GM21515 (cell line): ENCODE data around the gene PSD.

ENCODE experiments used
- ATAC-seq: cut with Tn5 transposase; IDR thresholded peaks from one replicate; pipeline ENCODE4 v1.9.1; 2021; ENCODE audit not compliant: unreplicated experiment

The PSD gene

DNA sequence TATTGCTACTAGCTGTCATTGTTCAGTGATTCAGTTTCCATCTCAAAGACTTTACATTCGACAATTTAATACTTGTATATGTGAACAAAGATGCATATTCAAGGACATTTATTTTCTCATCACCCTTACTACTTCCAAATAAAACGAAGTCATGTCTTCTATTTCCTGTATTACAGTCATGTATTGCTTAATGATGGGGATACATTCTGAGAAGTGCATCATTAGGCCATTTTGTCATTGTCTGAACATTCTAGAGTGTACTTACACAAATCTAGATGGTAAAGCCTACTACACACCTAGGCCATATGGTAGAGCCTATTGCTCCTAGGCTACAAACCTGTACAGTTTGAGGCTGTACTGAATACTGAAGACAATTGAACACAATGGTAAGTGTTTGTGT, 26.3 kb upstream of the PSD start:
- ATAC-seq = no peak

DNA sequence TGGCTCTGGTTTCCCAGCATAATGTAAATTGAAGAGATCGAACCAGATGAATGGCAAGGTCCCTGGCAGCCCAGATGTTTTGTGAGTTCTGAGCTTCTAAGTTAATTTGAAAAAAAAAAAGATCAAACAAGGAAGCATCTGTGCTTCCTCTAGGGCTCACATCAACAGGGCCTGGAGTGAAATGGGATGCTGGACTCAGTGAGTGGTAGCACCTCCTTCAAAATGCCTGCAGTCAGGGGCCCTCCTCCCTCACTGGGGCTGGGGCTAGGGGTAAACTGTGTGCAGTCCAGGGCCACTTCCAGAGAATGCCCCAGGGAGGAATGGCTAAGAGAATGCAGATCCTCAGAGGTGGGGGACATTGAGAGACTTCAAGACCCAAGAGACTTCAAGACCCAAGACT, 19.8 kb upstream of the PSD start:
- ATAC-seq = no peak

DNA sequence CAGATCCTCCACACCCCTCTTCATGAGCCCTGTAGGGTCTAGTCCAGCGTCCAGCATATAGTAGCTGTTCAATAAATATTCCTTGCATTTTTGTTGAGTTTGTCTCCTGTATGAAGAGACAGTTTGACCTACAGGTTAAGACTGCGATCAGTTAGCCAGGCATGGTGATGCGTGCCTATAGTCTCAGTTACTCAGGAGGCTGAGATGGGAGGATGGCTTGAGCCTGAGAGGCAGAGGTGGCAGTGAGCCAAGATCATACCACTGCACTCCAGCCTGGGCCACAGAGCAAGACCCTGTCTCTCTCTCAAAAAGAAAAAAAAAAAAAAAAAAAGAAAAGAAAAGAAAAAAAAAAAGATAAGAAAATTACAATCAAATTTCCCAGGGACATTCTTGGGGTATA, 18.9 kb upstream of the PSD start:
- no peak for ATAC-seq

DNA sequence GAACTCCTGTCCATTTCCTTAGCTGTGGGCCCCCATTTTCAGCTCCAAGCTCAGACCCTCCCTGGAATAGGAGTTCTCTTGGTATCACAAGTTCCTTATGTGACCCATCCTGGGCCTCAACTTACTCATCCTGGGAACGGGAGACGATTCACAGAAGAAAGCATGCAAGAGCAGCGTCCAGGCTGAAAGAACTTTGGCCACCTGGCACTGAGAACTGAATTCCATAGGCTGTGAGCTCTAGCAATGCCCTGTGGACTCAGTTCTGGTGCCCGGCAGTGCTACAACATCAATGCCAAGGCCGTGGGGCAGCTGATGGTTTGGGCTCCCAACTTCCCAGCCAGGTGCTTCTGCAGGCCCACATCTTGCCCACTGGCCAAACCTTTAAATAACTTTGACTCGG, 17.7 kb upstream of the PSD start:
- no peak for ATAC-seq

DNA sequence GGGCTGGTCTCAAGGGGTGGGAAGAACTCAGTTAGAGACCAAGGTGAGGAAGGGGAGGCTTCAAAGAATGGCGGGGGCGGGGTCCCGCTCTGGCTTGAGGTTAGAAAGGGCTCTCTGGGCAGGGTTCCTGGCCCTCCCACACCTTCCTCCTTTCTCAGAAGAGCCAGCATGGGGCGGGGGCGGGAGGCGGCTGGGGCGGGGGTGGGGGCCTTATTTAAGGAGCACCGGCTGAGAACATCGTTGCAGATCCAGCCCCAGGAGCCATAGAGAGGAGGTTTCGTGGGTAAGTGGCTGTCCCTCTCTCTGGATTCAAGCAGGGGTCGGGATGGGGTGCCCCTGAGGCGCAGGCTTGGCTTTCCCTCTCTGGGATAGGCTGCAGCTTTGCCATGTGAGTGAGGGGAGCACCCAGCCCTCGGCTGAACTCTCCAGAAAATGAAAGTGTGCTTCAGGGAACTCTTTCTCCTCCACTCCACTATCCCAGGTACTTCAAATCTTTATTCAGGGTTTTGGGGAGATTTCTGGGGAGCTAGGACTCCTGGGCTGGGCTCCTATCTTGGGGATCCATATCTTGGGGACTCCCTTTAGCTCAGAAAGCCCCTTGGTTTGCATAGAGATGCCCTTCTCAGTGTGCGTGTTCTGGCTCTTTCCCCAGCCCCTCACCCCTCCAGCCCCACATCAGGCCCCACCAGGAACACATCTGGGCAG, 17.1 kb upstream of the PSD start:
- ATAC-seq = no peak

DNA sequence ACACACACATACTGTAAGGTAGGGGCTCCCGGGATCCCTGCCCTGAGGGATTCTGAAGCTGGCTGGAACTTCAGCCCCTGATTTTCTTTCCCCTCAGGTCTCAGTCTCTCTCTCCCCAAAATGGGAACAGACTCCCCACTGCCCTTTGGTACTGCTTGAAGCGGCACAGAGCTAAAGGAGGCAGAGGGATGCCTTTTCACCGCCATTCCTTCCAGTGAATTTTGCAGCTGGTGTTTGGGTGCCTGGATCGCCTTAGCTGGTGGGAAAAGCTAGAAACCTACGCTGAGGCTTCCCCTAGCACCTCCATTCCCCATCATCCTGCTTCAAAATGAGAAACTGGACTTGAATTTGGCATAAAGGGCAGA, 16.5 kb upstream of the PSD start:
- no peak for ATAC-seq

DNA sequence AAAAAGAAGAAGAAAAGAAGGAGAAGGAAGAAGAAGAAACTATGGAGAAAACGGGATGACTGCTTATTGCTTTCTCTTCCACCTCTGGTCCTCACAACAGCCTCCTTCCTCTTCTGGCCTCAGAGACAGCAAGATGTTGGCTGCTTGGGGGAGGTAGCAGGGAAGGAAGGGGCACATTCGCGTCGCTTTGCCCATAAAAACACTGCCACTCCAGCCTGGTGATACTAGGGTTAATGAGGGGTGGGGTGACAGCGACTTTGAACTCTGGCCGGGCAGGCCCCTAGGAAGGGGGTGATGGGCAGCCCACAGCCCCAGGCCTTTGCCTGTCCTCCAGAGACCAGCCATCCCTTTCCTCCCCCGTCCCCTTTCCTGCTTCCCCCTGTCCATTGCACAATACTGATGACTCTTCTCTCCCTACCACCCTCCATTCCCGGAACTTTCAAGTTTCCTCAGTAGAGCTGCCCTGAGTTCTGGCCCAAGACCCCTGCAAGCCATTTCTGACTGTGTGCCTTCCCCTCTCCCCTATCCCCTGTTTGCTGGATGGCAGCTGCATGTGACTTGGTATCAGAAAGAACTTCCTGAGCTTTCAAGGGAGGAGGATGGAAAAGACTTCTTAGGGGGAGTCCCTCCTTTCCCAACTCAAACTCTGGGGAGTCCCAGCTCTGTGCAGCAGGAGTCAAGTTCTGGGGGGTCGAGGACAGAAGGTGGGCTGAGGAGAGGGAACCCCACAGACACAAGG, 16.0 kb upstream of the PSD start:
- no peak for ATAC-seq

DNA sequence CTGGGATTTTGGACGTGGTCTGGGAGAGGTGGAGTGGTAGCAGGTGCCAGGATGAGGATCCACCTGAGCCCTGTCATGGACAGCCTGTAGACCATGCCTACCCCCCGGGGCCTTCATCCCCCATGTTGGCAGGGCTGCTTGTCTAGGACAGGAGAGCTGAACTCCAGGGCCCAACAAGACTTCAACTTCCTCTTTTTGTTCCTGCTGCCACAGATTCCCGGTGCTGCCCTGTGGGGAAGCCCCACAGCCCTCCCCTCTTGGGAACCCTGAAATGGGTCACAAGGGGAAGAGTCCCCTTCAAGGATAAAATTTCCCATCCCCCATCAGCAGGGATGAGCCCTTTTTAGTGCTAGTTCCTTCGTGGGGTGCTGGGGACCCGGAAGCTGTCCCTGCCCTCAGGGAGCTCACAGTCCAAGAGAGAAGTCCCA, 15.0 kb upstream of the PSD start:
- no peak for ATAC-seq

DNA sequence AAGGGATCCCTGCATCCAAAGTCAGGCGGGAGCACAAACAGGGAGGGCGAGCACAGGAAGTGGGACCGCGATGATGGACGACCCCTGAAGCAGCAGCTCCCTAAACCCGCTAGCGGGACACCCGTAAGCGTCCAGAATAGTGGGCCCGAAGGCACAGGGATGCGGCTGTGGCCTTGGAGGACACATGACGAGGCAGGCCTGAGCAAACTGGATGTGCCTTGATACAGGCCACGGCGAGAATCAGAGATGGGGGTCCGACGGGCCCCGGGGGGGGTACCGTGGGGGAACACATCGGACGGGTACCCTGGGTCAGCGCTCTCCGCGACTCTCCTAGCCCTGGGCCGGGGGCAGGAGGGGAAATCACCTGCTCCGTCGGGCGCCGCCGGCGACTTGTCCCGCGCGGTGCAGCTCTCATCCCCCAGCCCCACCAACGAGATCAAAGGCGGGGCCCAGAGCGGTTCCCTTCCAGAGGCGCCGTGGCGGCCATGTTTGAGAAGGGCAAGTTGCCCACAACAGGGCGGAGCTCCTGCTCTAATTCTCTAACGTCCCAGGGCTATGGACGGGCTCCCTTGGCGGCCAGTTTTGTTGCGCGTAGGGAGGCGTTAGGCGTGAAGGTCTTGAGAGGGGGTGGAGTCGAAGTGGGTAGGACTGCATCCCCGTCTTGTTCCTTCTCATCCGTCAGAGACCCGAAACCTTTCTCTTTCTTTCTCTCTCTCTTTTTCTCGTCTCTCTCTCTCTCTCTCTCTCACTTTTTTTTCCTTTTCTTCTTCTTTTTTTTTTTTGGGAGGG, 13.8 kb upstream of the PSD start, which contains the start of gene CUEDC2:
CUEDC2 (minus strand) TSS at position 413 of the 789 bp plus-strand sequence. CDS start 7,386 bp downstream, outside the sequence.
- peak; percentile 75 for ATAC-seq

DNA sequence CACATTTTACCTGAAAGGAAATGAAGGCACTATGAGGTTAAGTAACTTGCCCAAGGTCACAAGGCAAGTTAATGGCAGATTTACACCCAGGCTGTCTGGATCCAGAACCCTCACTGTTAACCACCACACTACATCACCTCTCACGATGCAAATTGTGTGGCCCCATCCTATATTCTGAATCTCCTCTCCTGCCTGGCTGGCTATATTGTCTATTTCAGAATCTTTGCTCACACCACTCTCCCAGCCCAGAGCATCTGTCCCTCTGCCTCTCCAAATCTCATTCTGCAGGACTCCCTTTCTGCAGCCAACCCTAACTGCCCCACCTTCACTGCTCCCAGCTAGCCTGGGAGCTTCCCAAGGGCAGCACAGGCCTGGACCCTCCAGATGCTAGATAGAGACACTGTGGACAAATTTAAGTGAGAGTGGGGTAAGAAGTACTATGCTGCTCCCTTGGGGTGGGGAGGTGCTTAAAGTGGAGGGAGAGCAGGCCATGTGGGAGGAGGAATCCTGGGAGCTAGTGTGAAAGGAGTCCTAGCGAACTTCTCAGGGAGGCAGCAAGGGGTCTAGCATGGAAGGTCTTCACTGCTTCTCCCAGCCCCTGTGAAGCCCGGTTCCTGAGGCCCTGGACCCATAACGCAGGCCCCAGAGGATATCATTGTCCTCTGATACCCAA, 13.0 kb upstream of the PSD start:
- peak; percentile 3 for ATAC-seq

DNA sequence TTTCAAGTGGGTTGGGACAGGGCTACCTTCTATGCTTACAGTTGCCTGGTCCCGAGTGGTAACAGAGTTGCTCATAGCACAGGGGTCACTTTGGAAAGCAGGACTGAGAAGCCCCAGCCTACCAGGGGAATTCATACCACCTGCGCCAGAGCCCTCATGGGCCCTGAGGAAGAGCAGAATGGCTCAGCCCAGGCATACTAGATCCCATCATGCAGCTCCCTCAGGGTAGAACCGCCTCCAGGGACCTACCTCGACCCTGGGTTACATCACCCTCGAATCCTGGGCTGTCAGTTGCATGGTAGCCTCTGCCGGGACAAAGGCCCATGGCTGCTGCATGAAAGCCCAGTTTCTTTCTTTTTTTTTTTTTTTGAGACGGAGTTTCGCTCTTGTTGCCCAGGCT, 10.9 kb upstream of the PSD start:
- no peak for ATAC-seq

DNA sequence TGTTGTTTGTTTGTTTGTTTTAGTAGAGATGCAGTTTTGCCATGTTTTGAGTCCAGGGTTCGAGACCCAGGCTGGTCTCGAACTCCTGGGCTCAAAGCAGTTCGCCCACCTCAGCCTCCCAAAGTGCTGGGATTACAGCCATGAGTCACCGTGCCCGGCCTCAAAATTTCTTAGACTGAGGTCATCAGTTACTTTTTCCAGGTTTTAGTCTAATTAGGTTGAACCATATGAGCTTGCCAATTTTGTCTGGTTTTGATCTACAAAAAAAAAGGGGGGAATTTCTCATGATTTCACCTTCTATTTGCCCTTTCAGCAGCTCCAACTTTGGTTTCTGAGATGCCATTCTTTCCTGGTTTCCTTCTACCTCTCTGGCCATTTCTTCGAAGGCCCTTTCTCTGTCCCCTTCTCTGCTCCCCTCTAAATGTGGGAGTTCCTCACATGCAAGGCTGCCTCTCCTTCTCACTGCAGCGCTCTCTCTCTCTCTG, 8.3 kb upstream of the PSD start:
- ATAC-seq = no peak

DNA sequence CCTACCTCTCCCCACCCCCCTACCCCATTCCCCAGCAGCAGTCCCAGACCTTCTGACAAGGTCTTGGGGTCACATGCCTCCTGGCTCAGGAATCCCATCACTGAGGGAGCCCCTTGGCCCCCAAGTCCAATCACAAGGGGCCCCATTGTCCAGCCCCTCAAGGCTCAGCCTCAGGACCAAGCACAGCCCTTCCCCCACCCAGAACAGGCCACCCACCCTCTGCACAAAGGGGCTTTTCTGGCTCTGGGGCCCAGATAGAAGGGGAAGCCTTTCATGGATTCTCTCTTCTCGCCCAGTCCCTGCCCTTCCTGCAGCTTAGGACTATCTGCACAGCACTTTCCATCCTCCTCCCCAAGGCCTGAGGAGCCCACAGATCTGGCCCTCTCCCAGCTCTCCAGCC, 6.9 kb upstream of the PSD start:
- no peak for ATAC-seq

DNA sequence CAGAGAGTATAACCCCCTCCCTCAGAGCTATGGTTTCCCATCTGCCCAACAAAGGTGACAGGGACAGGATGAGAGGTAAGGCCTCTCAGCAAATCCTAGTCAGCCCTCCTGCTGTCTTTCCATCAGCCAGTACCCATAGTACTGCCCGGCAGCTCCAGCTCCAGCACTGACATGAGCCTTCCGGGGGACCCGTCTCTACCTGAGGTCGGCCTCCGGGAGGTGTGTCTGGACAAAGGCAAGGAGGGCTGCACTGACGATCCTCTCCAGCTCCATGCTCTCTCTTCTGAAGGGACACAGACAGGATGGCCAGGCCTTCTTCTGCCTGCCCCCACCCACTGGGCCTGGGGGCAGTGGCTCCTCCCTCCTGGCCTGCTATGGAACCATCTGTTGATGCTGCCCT, 6.3 kb upstream of the PSD start:
- ATAC-seq = no peak

DNA sequence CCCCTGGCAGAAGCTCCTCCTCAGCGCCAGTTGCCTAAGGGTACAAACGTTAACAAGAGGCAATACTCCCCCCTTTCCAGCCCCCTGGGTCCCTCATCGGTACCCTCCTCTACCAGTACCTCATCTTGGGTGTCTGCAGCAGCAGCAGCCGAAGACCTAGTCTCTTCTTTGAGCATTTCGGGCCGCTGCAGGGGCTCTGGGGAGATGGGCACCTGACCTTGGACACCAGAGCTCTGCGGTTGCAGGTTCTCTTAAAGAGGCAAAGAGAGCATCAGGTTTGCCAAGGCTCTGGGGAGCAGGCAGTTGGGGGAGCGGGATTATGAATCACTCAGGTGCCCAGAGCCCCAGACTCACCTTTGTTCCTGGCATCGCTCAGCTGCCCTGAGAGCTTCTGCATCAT, 5.6 kb upstream of the PSD start:
- no peak for ATAC-seq

DNA sequence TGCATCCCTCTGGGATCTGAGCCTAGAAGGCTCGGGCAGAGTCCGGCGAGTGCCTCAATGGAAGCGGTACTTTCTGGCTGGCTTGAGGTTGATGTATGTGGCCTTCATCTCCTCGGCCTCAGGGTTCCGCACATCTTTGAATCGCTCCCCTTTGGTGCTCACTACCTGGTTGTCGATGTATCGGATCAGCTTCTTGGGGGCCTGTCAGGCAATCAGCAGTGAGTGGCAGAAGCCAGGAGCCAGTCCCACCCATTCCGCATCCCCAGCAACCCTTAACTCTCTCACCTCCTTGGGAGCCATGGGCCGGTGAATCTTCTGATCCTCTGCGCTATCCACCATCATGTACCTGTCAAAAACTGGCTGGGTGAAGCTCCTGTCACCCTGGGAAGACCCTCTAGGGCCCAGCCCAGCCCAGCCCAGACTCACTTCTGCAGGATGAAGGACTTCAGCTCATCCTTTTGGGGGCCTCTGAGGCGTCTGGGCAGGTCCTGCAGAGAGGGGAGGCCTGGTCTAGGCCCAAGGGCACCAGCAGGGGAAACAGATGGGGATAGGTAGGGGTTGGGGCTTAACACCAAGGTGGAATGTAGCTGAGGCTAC, 4.9 kb upstream of the PSD start:
- ATAC-seq = no peak

DNA sequence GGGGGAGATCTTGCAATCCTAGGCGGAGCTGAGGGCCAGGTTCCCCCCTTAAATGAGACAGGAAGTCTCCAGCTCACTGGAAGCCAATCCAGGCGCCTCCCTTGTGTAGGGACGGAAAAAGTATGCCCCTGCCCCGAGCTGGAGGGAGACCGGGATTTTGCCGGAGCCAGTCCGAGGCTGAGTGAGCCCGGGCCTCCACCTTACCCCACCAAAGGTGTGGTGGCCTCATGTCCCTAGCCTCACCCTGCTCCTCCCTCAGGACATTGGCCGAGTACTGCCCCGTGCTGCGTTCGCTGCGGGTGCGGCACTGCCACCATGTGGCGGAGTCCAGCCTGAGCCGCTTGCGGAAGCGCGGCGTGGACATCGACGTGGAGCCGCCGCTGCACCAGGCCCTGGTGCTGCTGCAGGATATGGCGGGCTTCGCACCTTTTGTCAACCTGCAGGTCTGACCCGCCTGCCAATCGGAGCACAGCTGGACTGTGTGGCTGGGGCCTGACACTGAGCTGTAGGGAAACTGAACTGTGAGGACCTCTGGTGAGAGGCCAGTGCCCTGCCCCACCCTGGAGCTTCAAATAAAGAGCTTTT, 4.1 kb upstream of the PSD start:
- ATAC-seq = peak; percentile 24

DNA sequence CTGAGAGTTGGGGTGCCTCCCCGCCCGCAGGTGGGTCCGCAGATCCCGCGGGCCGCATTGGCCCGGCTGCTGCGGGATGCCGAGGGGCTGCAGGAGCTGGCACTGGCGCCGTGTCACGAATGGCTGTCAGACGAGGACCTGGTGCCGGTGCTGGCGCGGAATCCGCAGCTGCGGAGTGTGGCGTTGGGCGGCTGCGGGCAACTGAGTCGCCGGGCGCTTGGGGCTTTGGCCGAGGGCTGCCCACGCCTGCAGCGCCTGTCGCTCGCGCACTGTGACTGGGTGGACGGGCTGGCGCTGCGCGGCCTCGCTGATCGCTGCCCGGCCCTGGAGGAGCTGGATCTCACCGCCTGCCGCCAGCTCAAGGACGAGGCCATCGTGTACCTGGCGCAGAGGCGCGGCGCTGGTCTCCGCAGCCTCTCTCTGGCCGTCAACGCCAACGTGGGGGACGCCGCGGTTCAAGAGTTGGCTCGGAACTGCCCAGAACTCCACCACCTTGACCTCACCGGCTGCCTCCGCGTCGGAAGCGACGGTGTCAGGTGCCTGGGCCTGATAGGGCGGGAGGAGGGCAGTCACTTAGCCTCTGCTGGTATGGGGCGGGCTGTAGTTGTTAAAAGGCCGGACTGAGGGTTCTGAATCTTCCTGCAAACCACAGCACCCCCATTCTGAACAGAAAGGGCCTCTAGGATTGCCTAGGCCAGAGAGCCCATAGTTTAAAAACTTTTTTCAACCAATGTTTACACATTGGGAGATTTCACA, 3.4 kb upstream of the PSD start:
- ATAC-seq = peak; percentile 0

DNA sequence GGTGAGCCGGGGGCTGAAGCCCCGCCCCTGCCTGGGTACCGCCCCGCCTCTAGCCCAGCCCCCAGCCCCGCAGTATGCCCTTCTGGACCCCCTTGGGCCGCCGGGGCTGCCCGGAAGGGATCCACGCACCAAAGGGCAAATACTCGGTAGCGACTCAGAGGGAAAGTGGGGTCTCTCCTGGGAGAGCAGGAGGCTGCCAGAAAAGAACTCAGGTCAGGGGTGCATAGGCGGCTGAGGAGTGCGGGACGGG, 2.8 kb upstream of the PSD start:
- no peak for ATAC-seq
